GM20431 (cell line): ENCODE measurements around the gene CD34.

ENCODE experiments used
- in situ Hi-C: fragments of 300-500 bp; cut with MseI, MboI; formaldehyde crosslinking; loops from one replicate; pipeline ENCODE4 v1.15.0; 2020; ENCODE audit warnings: low sequenced_read_pairs; ENCODE audit not compliant: unreplicated experiment

The CD34 gene

GRCh38 chr1:207841293-207841692 lies 69.6 kb downstream of the CD34 start:
- in situ Hi-C loops, result no loop called here

GRCh38 chr1:207840380-207840779 lies 70.5 kb downstream of the CD34 start:
- in situ Hi-C loops, result no loop called here

- in situ Hi-C loops, result no loop called here
Measured at GRCh38 chr1:207839083-207839413, 71.9 kb downstream of the CD34 start.

GRCh38 chr1:207838156-207839082 lies 72.5 kb downstream of the CD34 start:
- in situ Hi-C loops, result no loop called here

GRCh38 chr1:207837673-207838072 lies 73.3 kb downstream of the CD34 start:
- in situ Hi-C loops, result no loop called here

GRCh38 chr1:207836591-207837347 lies 74.2 kb downstream of the CD34 start:
- in situ Hi-C loops, result no loop called here

GRCh38 chr1:207835958-207836357 lies 75.0 kb downstream of the CD34 start:
- in situ Hi-C loops, result no loop called here

GRCh38 chr1:207833956-207834660 lies 76.8 kb downstream of the CD34 start:
- in situ Hi-C loops, result no loop called here

- in situ Hi-C loops, result no loop called here
Measured at GRCh38 chr1:207833381-207833780, 77.5 kb downstream of the CD34 start.

GRCh38 chr1:207832796-207833195 lies 78.1 kb downstream of the CD34 start:
- in situ Hi-C loops, result no loop called here

GRCh38 chr1:207831517-207832327 lies 79.2 kb downstream of the CD34 start:
- in situ Hi-C loops, result no loop called here
